Gastroesophageal sphincter (tissue), 4 donors: ENCODE measurements around the gene ARMC8. TPM values are rescaled to one million over a fixed set of nuclear protein-coding genes. Genes with fewer than 3 reads are reported as not detected.

Experiments used
- ATAC-seq: fragments of 150-250 bp; one replicate; pipeline ENCODE4 v1.9.1; 2016; ENCODE audit warnings: mild to moderate bottlenecking, moderate library complexity
- H3K27ac ChIP-seq, 4 donors: fragments of 200-600 bp; sonication (generic) in 3 of 4; 1 replicate in 3 of 4; 2 replicates in 1 of 4; pipeline ENCODE4 v1.5.1; 2016 to 2019
- H3K27me3 ChIP-seq: fragments of 200-600 bp; sonication (generic); one replicate; pipeline ENCODE4 v1.5.1; 2019
- H3K36me3 ChIP-seq, 2 donors: fragments of 200-600 bp; sonication (generic); one replicate each; pipeline ENCODE4 v1.5.1; 2019; ENCODE audit warnings: control low read depth in 1 of 2
- H3K4me1 ChIP-seq, 3 donors: fragments of 200-600 bp; sonication (generic); 1 replicate in 2 of 3; 2 replicates in 1 of 3; pipeline ENCODE4 v1.5.1; 2016 to 2019; ENCODE audit warnings: control low read depth in 2 of 3
- H3K4me3 ChIP-seq, 2 donors: fragments of 200-600 bp; sonication (generic); one replicate each; pipeline ENCODE4 v1.5.1; 2019; ENCODE audit warnings: mild to moderate bottlenecking in 1 of 2, moderate library complexity in 1 of 2
- H3K9me3 ChIP-seq, 3 donors: fragments of 200-600 bp; sonication (generic); one replicate each; pipeline ENCODE4 v1.5.1; 2017 to 2019; ENCODE audit warnings: control low read depth in 2 of 3
- EP300 ChIP-seq: sonication (generic); formaldehyde crosslinking; IDR thresholded peaks from one replicate; pipeline ENCODE4 v1.6.1; 2017; ENCODE audit warnings: antibody characterized with exemption, mild to moderate bottlenecking
- POLR2A ChIP-seq, 2 donors: fragments of 450-650 bp; IDR thresholded peaks; one replicate each; pipeline ENCODE4 v1.6.1; 2017; ENCODE audit warnings: antibody characterized with exemption in 2 of 2, mild to moderate bottlenecking in 2 of 2, moderate library complexity in 1 of 2
- POLR2AphosphoS5 ChIP-seq: sonication (generic); formaldehyde crosslinking; IDR thresholded peaks from one replicate; pipeline ENCODE4 v1.6.1; 2017; ENCODE audit warnings: antibody characterized with exemption
- WGBS, 2 donors: methylation state at CpG; one replicate each; pipeline ENCODE4 v1.1.5; 2018; ENCODE audit warnings: low coverage in 1 of 2; 5-methylcytosine and 5-hydroxymethylcytosine counted together
- total RNA-seq, 4 donors: library from RNA; depleted of rRNA; stranded (reverse); fragments of >200 nt; gene quantifications; one replicate each; pipeline ENCODE4 v1.1.0, GENCODE V29; 2016
- TF ChIP-seq, protein P1 (sequence below), 4 experiments: fragments of 200-600 bp in 2 of 4; fragments of 450-650 bp in 2 of 4; sonication (generic) in 1 of 4; IDR thresholded peaks; one replicate each; pipeline ENCODE4 v1.5.1; 2017 to 2019; ENCODE audit warnings: antibody characterized with exemption in 4 of 4, mild to moderate bottlenecking in 2 of 4, moderate library complexity in 2 of 4

ARMC8 gene
- total RNA-seq, 4 donors from 2014 or later = 76.0 to 102 (median 91.6) TPM

DNA sequence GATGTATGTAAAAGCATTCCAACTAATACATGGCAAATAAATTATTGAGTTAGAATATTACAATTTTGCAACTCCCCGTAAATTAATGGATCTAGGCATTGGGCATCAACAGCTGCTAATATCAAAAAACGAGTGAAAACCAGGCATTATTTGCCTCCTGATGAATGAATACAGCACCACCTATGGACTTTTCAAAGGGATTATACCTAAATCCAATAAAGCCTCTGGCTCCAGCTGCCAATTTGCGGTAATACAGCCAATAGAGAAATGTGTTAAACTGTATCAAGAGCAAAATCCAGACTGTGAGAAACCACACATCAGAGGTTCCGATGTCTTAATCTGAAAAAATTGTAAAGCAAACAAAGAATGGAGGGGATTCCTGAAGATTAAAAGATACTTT is 38.6 kb upstream of the ARMC8 start:
- 71 to 93% methylated on average over 3 to 4 of the region's 4 CpGs for WGBS, 2 donors
- Histone ChIP-seq H3K9me3 (peaks cover 0 to 5% (median 0%) of the 10 kb centered on the region in 3 donors), H3K4me1 (no peaks in the 10 kb centered on the region), H3K27me3 (no peaks in the 10 kb centered on the region), H3K4me3 (no peak overlapping the region), H3K36me3 (no peaks in the 10 kb centered on the region), H3K27ac (no peak overlapping the region)
- TF ChIP-seq POLR2A (IDR thresholded peaks at IDR 0.05) (no peak), POLR2AphosphoS5 (no peak), EP300 (no peak)
- TF ChIP-seq, protein P1, sequence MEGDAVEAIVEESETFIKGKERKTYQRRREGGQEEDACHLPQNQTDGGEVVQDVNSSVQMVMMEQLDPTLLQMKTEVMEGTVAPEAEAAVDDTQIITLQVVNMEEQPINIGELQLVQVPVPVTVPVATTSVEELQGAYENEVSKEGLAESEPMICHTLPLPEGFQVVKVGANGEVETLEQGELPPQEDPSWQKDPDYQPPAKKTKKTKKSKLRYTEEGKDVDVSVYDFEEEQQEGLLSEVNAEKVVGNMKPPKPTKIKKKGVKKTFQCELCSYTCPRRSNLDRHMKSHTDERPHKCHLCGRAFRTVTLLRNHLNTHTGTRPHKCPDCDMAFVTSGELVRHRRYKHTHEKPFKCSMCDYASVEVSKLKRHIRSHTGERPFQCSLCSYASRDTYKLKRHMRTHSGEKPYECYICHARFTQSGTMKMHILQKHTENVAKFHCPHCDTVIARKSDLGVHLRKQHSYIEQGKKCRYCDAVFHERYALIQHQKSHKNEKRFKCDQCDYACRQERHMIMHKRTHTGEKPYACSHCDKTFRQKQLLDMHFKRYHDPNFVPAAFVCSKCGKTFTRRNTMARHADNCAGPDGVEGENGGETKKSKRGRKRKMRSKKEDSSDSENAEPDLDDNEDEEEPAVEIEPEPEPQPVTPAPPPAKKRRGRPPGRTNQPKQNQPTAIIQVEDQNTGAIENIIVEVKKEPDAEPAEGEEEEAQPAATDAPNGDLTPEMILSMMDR (IDR thresholded peaks at IDR 0.05) = no peak
- ATAC-seq = no peak

DNA sequence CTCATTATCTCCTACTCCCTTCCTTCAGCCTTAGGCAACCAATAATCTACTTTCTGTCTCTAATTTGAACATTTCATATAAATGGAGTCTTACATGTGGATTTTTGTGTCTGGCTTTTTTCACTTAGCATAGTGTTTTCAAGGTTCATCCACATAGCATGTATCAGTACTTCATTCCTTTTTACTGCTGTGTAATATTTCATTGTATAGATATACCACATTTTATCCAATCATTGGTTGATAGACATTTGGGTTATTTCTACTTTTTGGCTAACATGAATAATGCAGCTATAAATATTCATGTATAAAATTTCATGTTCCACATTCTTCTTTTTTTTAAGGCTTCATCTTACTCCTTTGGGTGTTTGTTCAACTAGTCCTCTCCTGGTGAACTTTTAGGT is 32.6 kb upstream of the ARMC8 start:
- Histone ChIP-seq H3K36me3 (no peaks in the 10 kb centered on the region), H3K9me3 (peaks cover 0 to 5% (median 0%) of the 10 kb centered on the region in 3 donors), H3K27ac (no peak overlapping the region), H3K27me3 (no peaks in the 10 kb centered on the region), H3K4me3 (no peak overlapping the region), H3K4me1 (no peaks in the 10 kb centered on the region)
- TF ChIP-seq POLR2A (IDR thresholded peaks at IDR 0.05) = no peak
- no peak for TF ChIP-seq POLR2AphosphoS5
- TF ChIP-seq EP300 = no peak
- TF ChIP-seq, protein P1 (IDR thresholded peaks at IDR 0.05) = no peak
- no peak for ATAC-seq

DNA sequence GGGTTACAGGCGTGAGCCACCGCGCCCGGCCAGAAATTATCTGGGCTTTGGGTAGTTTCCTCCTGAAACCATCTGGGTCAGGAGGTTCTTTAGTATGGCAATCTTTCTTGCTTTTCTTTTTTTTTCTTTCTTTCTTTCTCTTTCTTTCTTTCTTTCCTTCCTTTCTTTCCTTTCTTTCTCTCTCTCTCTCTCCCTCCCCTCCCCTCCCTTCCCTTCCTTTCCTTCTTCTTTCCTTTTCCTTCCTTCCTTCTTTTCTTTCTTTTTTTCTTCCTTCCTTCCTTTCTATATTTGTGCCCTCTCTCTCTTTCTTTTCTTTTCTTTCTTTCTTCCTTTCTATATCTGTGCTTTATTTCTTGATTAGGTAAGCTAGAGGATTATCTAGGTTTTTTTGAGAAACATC is 29.4 kb upstream of the ARMC8 start:
- ATAC-seq = no peak
- H3K27ac ChIP-seq = no peak overlapping the region
- WGBS, 2 donors = 92 to 100% methylated on average over 2 to 4 of the region's 4 CpGs
- no peaks in the 10 kb centered on the region for H3K4me1 ChIP-seq
- H3K4me3 ChIP-seq = no peak overlapping the region
- no peaks in the 10 kb centered on the region for H3K27me3 ChIP-seq
- TF ChIP-seq POLR2AphosphoS5 (no peak), POLR2A (IDR thresholded peaks at IDR 0.05) (no peak), EP300 (no peak)
- TF ChIP-seq, protein P1 (IDR thresholded peaks at IDR 0.05) = no peak
- H3K9me3 ChIP-seq = peaks cover 0 to 5% (median 0%) of the 10 kb centered on the region in 3 donors
- peaks cover 0 to 31% of the 10 kb centered on the region in 2 donors for H3K36me3 ChIP-seq

DNA sequence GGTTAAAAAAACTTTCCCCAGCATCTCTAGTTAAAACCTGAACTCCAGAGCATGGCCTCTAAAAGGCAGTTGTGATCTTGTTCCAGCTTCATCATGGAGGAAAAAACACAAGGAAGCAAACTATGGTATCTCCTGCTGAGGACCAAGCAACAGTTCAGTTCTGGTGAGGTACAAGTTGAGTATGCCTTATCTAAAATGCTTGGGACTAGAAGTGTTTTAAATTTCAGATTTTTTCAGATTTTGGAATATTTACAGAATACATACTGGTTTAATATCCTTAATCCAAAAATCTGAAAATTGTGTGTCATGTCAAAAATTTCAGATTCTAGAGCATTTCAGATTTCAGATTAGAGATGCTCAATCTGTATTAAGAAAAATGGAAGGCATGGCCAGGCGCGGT is 22.0 kb upstream of the ARMC8 start:
- no peak for ATAC-seq
- Histone ChIP-seq H3K27me3 (no peaks in the 10 kb centered on the region), H3K4me3 (no peak overlapping the region), H3K9me3 (no peaks in the 10 kb centered on the region), H3K36me3 (peaks cover 5 to 100% of the 10 kb centered on the region in 2 donors), H3K27ac (no peak overlapping the region), H3K4me1 (no peaks in the 10 kb centered on the region)
- TF ChIP-seq POLR2AphosphoS5 (no peak), EP300 (no peak), POLR2A (IDR thresholded peaks at IDR 0.05) (no peak)
- TF ChIP-seq, protein P1 (IDR thresholded peaks at IDR 0.05) = no peak
- 100% methylated on average over 2 of the region's 2 CpGs; no CpG with 5 or more reads in 1 of the 2 donors for WGBS, 2 donors

DNA sequence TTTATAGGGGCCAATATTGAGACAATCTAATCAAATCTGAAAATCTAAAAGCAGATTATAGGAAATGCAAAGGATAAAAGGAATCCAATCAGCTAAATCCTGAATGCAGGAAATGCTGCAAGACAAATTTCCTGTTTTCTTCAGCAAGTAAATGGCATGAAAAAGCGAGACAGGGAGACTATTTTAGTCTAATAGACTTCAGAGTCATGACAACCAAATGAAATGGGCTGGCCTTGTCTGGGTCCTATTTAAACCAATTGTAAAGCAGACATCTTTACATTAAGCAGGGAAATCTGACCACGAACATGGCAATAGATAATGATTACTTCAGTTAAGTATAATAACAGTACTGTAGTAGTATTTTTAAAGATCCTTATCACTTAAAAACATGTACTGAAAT is 14.5 kb upstream of the ARMC8 start:
- ATAC-seq = no peak
- no peak overlapping the region for H3K4me3 ChIP-seq
- TF ChIP-seq EP300 (no peak), POLR2A (IDR thresholded peaks at IDR 0.05) (no peak), POLR2AphosphoS5 (no peak)
- TF ChIP-seq, protein P1 (IDR thresholded peaks at IDR 0.05) = no peak
- WGBS, 2 donors = 55 to 65% methylated on average over 2 of the region's 2 CpGs
- H3K27me3 ChIP-seq = no peaks in the 10 kb centered on the region
- H3K36me3 ChIP-seq = peaks cover 0 to 49% of the 10 kb centered on the region in 2 donors
- H3K9me3 ChIP-seq = no peaks in the 10 kb centered on the region
- H3K27ac ChIP-seq = no peak overlapping the region
- peaks cover 0 to 30% (median 5%) of the 10 kb centered on the region in 3 donors for H3K4me1 ChIP-seq
